ENCODE results near the gene NGF.
"Not testable (repeated sequence)": the region's sequence is repeated elsewhere in the genome, so short reads cannot be mapped to it uniquely, and the experiment has no call there.

The NGF gene

GRCh38 chr1:115310581-115311473 lies 27.2 kb downstream of the NGF start:
- peaks cover 16% of the 10 kb centered on the region for H3K4me1 ChIP-seq (ENCODE audit: control insufficient read depth, insufficient read depth, low read length, unreplicated experiment)
- H3K4me3 ChIP-seq (ENCODE audit: low read depth, low read length), result no peak overlapping the region
- peaks cover 5% of the 10 kb centered on the region for H3K79me2 ChIP-seq (ENCODE audit: control insufficient read depth, insufficient read depth, low read length, unreplicated experiment)
- H3K27ac ChIP-seq (ENCODE audit: low read depth, low read length), result no peak overlapping the region
- no peak overlapping the region for H2AFZ ChIP-seq (ENCODE audit: low read length, unreplicated experiment)
- H3K36me3 ChIP-seq (ENCODE audit: insufficient read depth, low read length), result 0 out of 2 replicates have a peak, but pooled peaks cover 2% of the 10 kb centered on the region
- H3K27me3 ChIP-seq (ENCODE audit: insufficient read depth, low read length), result no peaks in the 10 kb centered on the region

GRCh38 chr1:115309504-115309903 lies 28.5 kb downstream of the NGF start:
- H3K4me3 ChIP-seq (ENCODE audit: low read depth, low read length); H3K27me3 ChIP-seq (ENCODE audit: insufficient read depth, low read length); H3K4me1 ChIP-seq (ENCODE audit: control insufficient read depth, insufficient read depth, low read length, unreplicated experiment); H3K27ac ChIP-seq (ENCODE audit: low read depth, low read length); H3K36me3 ChIP-seq (ENCODE audit: insufficient read depth, low read length); H3K79me2 ChIP-seq (ENCODE audit: control insufficient read depth, insufficient read depth, low read length, unreplicated experiment); H2AFZ ChIP-seq (ENCODE audit: low read length, unreplicated experiment): not testable (repeated sequence)

- Histone ChIP-seq H2AFZ (ENCODE audit: low read length, unreplicated experiment) (no peak overlapping the region), H3K4me3 (ENCODE audit: low read depth, low read length) (no peak overlapping the region), H3K27ac (ENCODE audit: low read depth, low read length) (no peak overlapping the region), H3K27me3 (ENCODE audit: insufficient read depth, low read length) (no peaks in the 10 kb centered on the region), H3K79me2 (ENCODE audit: control insufficient read depth, insufficient read depth, low read length, unreplicated experiment) (peaks cover 5% of the 10 kb centered on the region), H3K4me1 (ENCODE audit: control insufficient read depth, insufficient read depth, low read length, unreplicated experiment) (peaks cover 5% of the 10 kb centered on the region), H3K36me3 (ENCODE audit: insufficient read depth, low read length) (0 out of 2 replicates have a peak, but pooled peaks cover 2% of the 10 kb centered on the region)
Observed at GRCh38 chr1:115308969-115309368, 29.1 kb downstream of the NGF start.

GRCh38 chr1:115307661-115308060 lies 30.4 kb downstream of the NGF start:
- Histone ChIP-seq H3K4me3 (ENCODE audit: low read depth, low read length) (no peak overlapping the region), H2AFZ (ENCODE audit: low read length, unreplicated experiment) (no peak overlapping the region), H3K27ac (ENCODE audit: low read depth, low read length) (no peak overlapping the region)

GRCh38 chr1:115306146-115306545 lies 31.9 kb downstream of the NGF start:
- no peak overlapping the region for H3K27ac ChIP-seq (ENCODE audit: low read depth, low read length)

More at GRCh38 chr1:115307661-115308060, 30.4 kb downstream of the NGF start:
- Histone ChIP-seq H3K79me2 (ENCODE audit: control insufficient read depth, insufficient read depth, low read length, unreplicated experiment) (peaks cover 5% of the 10 kb centered on the region), H3K36me3 (ENCODE audit: insufficient read depth, low read length) (0 out of 2 replicates have a peak, but pooled peaks cover 2% of the 10 kb centered on the region), H3K27me3 (ENCODE audit: insufficient read depth, low read length) (no peaks in the 10 kb centered on the region), H3K4me1 (ENCODE audit: control insufficient read depth, insufficient read depth, low read length, unreplicated experiment) (peaks cover 9% of the 10 kb centered on the region)

GRCh38 chr1:115303364-115303763 lies 34.7 kb downstream of the NGF start:
- Histone ChIP-seq H3K79me2 (ENCODE audit: control insufficient read depth, insufficient read depth, low read length, unreplicated experiment) (no peaks in the 10 kb centered on the region), H2AFZ (ENCODE audit: low read length, unreplicated experiment) (no peak overlapping the region), H3K27me3 (ENCODE audit: insufficient read depth, low read length) (no peaks in the 10 kb centered on the region), H3K27ac (ENCODE audit: low read depth, low read length) (no peak overlapping the region), H3K36me3 (ENCODE audit: insufficient read depth, low read length) (no peaks in the 10 kb centered on the region), H3K4me1 (ENCODE audit: control insufficient read depth, insufficient read depth, low read length, unreplicated experiment) (peaks cover 41% of the 10 kb centered on the region), H3K4me3 (ENCODE audit: low read depth, low read length) (no peak overlapping the region)

More at GRCh38 chr1:115306146-115306545, 31.9 kb downstream of the NGF start:
- H3K4me1 ChIP-seq (ENCODE audit: control insufficient read depth, insufficient read depth, low read length, unreplicated experiment), result peaks cover 24% of the 10 kb centered on the region
- H3K36me3 ChIP-seq (ENCODE audit: insufficient read depth, low read length), result 0 out of 2 replicates have a peak, but pooled peaks cover 2% of the 10 kb centered on the region
- H2AFZ ChIP-seq (ENCODE audit: low read length, unreplicated experiment), result no peak overlapping the region
- no peaks in the 10 kb centered on the region for H3K27me3 ChIP-seq (ENCODE audit: insufficient read depth, low read length)
- H3K4me3 ChIP-seq (ENCODE audit: low read depth, low read length), result no peak overlapping the region
- no peaks in the 10 kb centered on the region for H3K79me2 ChIP-seq (ENCODE audit: control insufficient read depth, insufficient read depth, low read length, unreplicated experiment)

GRCh38 chr1:115302390-115302961 lies 35.6 kb downstream of the NGF start:
- Histone ChIP-seq H3K4me3 (ENCODE audit: low read depth, low read length) (peak overlapping the region; percentile 4), H3K27me3 (ENCODE audit: insufficient read depth, low read length) (no peaks in the 10 kb centered on the region), H3K4me1 (ENCODE audit: control insufficient read depth, insufficient read depth, low read length, unreplicated experiment) (peaks cover 41% of the 10 kb centered on the region), H3K36me3 (ENCODE audit: insufficient read depth, low read length) (no peaks in the 10 kb centered on the region), H3K79me2 (ENCODE audit: control insufficient read depth, insufficient read depth, low read length, unreplicated experiment) (peaks cover 2% of the 10 kb centered on the region), H2AFZ (ENCODE audit: low read length, unreplicated experiment) (peak overlapping the region; percentile 61), H3K27ac (ENCODE audit: low read depth, low read length) (peak overlapping the region; percentile 68)

GRCh38 chr1:115301438-115302020 lies 36.5 kb downstream of the NGF start:
- Histone ChIP-seq H2AFZ (ENCODE audit: low read length, unreplicated experiment) (peak overlapping the region; percentile 36), H3K27ac (ENCODE audit: low read depth, low read length) (peak overlapping the region; percentile 68), H3K27me3 (ENCODE audit: insufficient read depth, low read length) (no peaks in the 10 kb centered on the region), H3K4me3 (ENCODE audit: low read depth, low read length) (peak overlapping the region; percentile 4; the same call in 1 of the 2 replicates), H3K79me2 (ENCODE audit: control insufficient read depth, insufficient read depth, low read length, unreplicated experiment) (peaks cover 5% of the 10 kb centered on the region), H3K4me1 (ENCODE audit: control insufficient read depth, insufficient read depth, low read length, unreplicated experiment) (peaks cover 41% of the 10 kb centered on the region), H3K36me3 (ENCODE audit: insufficient read depth, low read length) (no peaks in the 10 kb centered on the region)

- H2AFZ ChIP-seq (ENCODE audit: low read length, unreplicated experiment), result no peak overlapping the region
- no peaks in the 10 kb centered on the region for H3K27me3 ChIP-seq (ENCODE audit: insufficient read depth, low read length)
- peaks cover 36% of the 10 kb centered on the region for H3K4me1 ChIP-seq (ENCODE audit: control insufficient read depth, insufficient read depth, low read length, unreplicated experiment)
- H3K4me3 ChIP-seq (ENCODE audit: low read depth, low read length), result no peak overlapping the region
- no peak overlapping the region for H3K27ac ChIP-seq (ENCODE audit: low read depth, low read length)
- no peaks in the 10 kb centered on the region for H3K36me3 ChIP-seq (ENCODE audit: insufficient read depth, low read length)
- peaks cover 5% of the 10 kb centered on the region for H3K79me2 ChIP-seq (ENCODE audit: control insufficient read depth, insufficient read depth, low read length, unreplicated experiment)
Observed at GRCh38 chr1:115300087-115300876, 37.8 kb downstream of the NGF start.

GRCh38 chr1:115299266-115299665 lies 38.8 kb downstream of the NGF start:
- no peaks in the 10 kb centered on the region for H3K27me3 ChIP-seq (ENCODE audit: insufficient read depth, low read length)

More at GRCh38 chr1:115299266-115299665, 38.8 kb downstream of the NGF start:
- no peak overlapping the region for H3K4me3 ChIP-seq (ENCODE audit: low read depth, low read length)
- H3K4me1 ChIP-seq (ENCODE audit: control insufficient read depth, insufficient read depth, low read length, unreplicated experiment), result peaks cover 36% of the 10 kb centered on the region
- H3K27ac ChIP-seq (ENCODE audit: low read depth, low read length), result no peak overlapping the region
- H3K79me2 ChIP-seq (ENCODE audit: control insufficient read depth, insufficient read depth, low read length, unreplicated experiment), result peaks cover 5% of the 10 kb centered on the region
- no peak overlapping the region for H2AFZ ChIP-seq (ENCODE audit: low read length, unreplicated experiment)
- no peaks in the 10 kb centered on the region for H3K36me3 ChIP-seq (ENCODE audit: insufficient read depth, low read length)

All from ACC112 (cell line).